Nephron (organoid): ENCODE measurements around the gene GHDC.
A peak's percentile ranks its signal among the peaks of the same experiment; 100 is the strongest.
"Not testable (repeated sequence)": the region's sequence is repeated elsewhere in the genome, so short reads cannot be mapped to it uniquely, and the experiment has no call there.

Source experiments
- H3K27ac Mint-ChIP-seq, 3 experiments: 2 replicates each; pipeline ENCODE4 v1.8.0; 2020; ENCODE audit warnings: mixed read lengths in 3 of 3, mild to moderate bottlenecking in 2 of 3, moderate library complexity in 1 of 3
- H3K27me3 Mint-ChIP-seq: 2 replicates; pipeline ENCODE4 v1.8.0; 2021; ENCODE audit warnings: low read depth, mild to moderate bottlenecking, moderate library complexity, mixed read lengths
- H3K36me3 Mint-ChIP-seq: 2 replicates; pipeline ENCODE4 v1.8.0; 2020; ENCODE audit warnings: low read depth, mixed read lengths
- H3K4me1 Mint-ChIP-seq: 2 replicates; pipeline ENCODE4 v1.8.0; 2020; ENCODE audit warnings: mixed read lengths
- H3K4me3 Mint-ChIP-seq, 3 experiments: 2 replicates each; pipeline ENCODE4 v1.8.0; 2020; ENCODE audit warnings: mild to moderate bottlenecking in 3 of 3, mixed read lengths in 3 of 3, moderate library complexity in 2 of 3
- H3K9me3 Mint-ChIP-seq: 2 replicates; pipeline ENCODE4 v1.8.0; 2020; ENCODE audit warnings: mixed read lengths
- CTCF ChIP-seq, 3 experiments: fragments of 200-600 bp; sonication (generic); IDR thresholded peaks; one replicate each; pipeline ENCODE4 v1.5.0; 2021; ENCODE audit warnings: antibody characterized with exemption in 3 of 3; ENCODE audit not compliant: unreplicated experiment in 3 of 3

The GHDC gene

GRCh38 chr17:42155614-42156045, 38.7 kb downstream of the GHDC start:
- no peak for TF ChIP-seq CTCF (IDR thresholded peaks at IDR 0.05; ENCODE audit: unreplicated experiment in 3 of 3)
- Mint-ChIP-seq H3K36me3 (no peaks in the 10 kb centered on the region), H3K27me3 (no peaks in the 10 kb centered on the region), H3K4me3 (peak overlapping the region; percentile 87 to 95 (median 90)), H3K27ac (peak overlapping the region; percentile 50 to 90 (median 72)), H3K4me1 (peaks cover 20% of the 10 kb centered on the region), H3K9me3 (no peaks in the 10 kb centered on the region)

- Mint-ChIP-seq H3K9me3 (no peaks in the 10 kb centered on the region), H3K27me3 (no peaks in the 10 kb centered on the region), H3K4me3 (peak overlapping the region; percentile 87 to 95 (median 90)), H3K4me1 (peaks cover 20% of the 10 kb centered on the region), H3K27ac (peak overlapping the region; percentile 72 to 89 (median 82)), H3K36me3 (no peaks in the 10 kb centered on the region)
- TF ChIP-seq CTCF (IDR thresholded peaks at IDR 0.05; ENCODE audit: unreplicated experiment in 3 of 3), result no peak
These were observed 40.2 kb downstream of the GHDC start for GRCh38 chr17:42153919-42154742.

- Mint-ChIP-seq H3K36me3 (peaks cover 25% of the 10 kb centered on the region), H3K4me3 (no peak overlapping the region), H3K9me3 (no peaks in the 10 kb centered on the region), H3K27ac (peak overlapping the region in 1 of 3 experiments; percentile 48), H3K4me1 (peaks cover 22% of the 10 kb centered on the region), H3K27me3 (no peaks in the 10 kb centered on the region)
- no peak for TF ChIP-seq CTCF (IDR thresholded peaks at IDR 0.05; ENCODE audit: unreplicated experiment in 3 of 3)
These were observed 47.2 kb downstream of the GHDC start for GRCh38 chr17:42146911-42147607.

GRCh38 chr17:42143138-42143537, 51.2 kb downstream of the GHDC start:
- peaks cover 54% of the 10 kb centered on the region for H3K4me1 Mint-ChIP-seq
- H3K9me3 Mint-ChIP-seq, H3K27me3 Mint-ChIP-seq: not testable (repeated sequence)
- H3K4me3 Mint-ChIP-seq, result peak overlapping the region in 1 of 3 experiments; percentile 8
- H3K36me3 Mint-ChIP-seq, result peaks cover 25% of the 10 kb centered on the region
- peak overlapping the region in 2 of 3 experiments; percentile 38 to 61 for H3K27ac Mint-ChIP-seq

- TF ChIP-seq CTCF (IDR thresholded peaks at IDR 0.05; ENCODE audit: unreplicated experiment in 3 of 3), result no peak
- Mint-ChIP-seq H3K27me3 (no peaks in the 10 kb centered on the region), H3K9me3 (no peaks in the 10 kb centered on the region), H3K4me1 (peaks cover 55% of the 10 kb centered on the region), H3K36me3 (peaks cover 22% of the 10 kb centered on the region), H3K27ac (peak overlapping the region; percentile 5 to 61 (median 38)), H3K4me3 (peak overlapping the region in 1 of 3 experiments; percentile 8)
These were observed 51.9 kb downstream of the GHDC start for GRCh38 chr17:42142371-42142896.

GRCh38 chr17:42141382-42141781, 52.9 kb downstream of the GHDC start:
- Mint-ChIP-seq H3K9me3 (no peaks in the 10 kb centered on the region), H3K4me1 (peaks cover 47% of the 10 kb centered on the region), H3K27ac (no peak overlapping the region), H3K4me3 (no peak overlapping the region), H3K36me3 (peaks cover 17% of the 10 kb centered on the region), H3K27me3 (no peaks in the 10 kb centered on the region)
- TF ChIP-seq CTCF (IDR thresholded peaks at IDR 0.05; ENCODE audit: unreplicated experiment in 3 of 3), result no peak

GRCh38 chr17:42140690-42141089, 53.6 kb downstream of the GHDC start:
- not testable (repeated sequence) for H3K27ac Mint-ChIP-seq, H3K27me3 Mint-ChIP-seq
- peaks cover 52% of the 10 kb centered on the region for H3K4me1 Mint-ChIP-seq

More at GRCh38 chr17:42140690-42141089, 53.6 kb downstream of the GHDC start:
- peaks cover 17% of the 10 kb centered on the region for H3K36me3 Mint-ChIP-seq
- H3K9me3 Mint-ChIP-seq, H3K4me3 Mint-ChIP-seq: not testable (repeated sequence)
